GM12878 (cell line): Measurements from ENCODE around the gene UNKL.

Experiments
- BRCA1 ChIP-seq: IDR thresholded peaks from 2 replicates; pipeline ENCODE4 v1.6.1; 2011; ENCODE audit warnings: low read depth, low read length, improper control_type of control experiment
- CEBPB ChIP-seq, 2 experiments: fragments of 150-350 bp in 1 of 2; IDR thresholded peaks; 2 replicates each; pipeline ENCODE4 v1.6.1; 2012 to 2014; ENCODE audit warnings: low read depth in 2 of 2, low read length in 2 of 2, borderline replicate concordance in 1 of 2, inconsistent platforms in 1 of 2
- EP300 ChIP-seq, 2 experiments: fragments of 150-350 bp in 1 of 2; IDR thresholded peaks; 2 replicates each; pipeline ENCODE4 v1.6.1; 2011 to 2012; ENCODE audit warnings: low read depth in 2 of 2, low read length in 2 of 2, borderline replicate concordance in 1 of 2, improper control_type of control experiment in 1 of 2, inconsistent platforms in 1 of 2; ENCODE audit not compliant: control insufficient read depth in 1 of 2
- MTA3 ChIP-seq: IDR thresholded peaks from 2 replicates; pipeline ENCODE4 v1.6.1; 2012; ENCODE audit warnings: low read length, inconsistent platforms, borderline replicate concordance
- NBN ChIP-seq: fragments of 450-650 bp; IDR thresholded peaks from 2 replicates; pipeline ENCODE4 v1.6.1; 2016
- POLR2AphosphoS5 ChIP-seq: IDR thresholded peaks from 2 replicates; pipeline ENCODE4 v1.6.1; 2011; ENCODE audit warnings: mild to moderate bottlenecking, low read length, inconsistent platforms
- RAD21 ChIP-seq: IDR thresholded peaks from 2 replicates; pipeline ENCODE4 v1.6.1; 2011; ENCODE audit warnings: mild to moderate bottlenecking, low read depth, low read length, moderate library complexity; ENCODE audit not compliant: insufficient read depth
- SP1 ChIP-seq: IDR thresholded peaks from one replicate; pipeline ENCODE4 v1.6.1; 2011; ENCODE audit warnings: low read depth, low read length
- SPI1 ChIP-seq: IDR thresholded peaks from 2 replicates; pipeline ENCODE4 v1.6.1; 2011; ENCODE audit warnings: low read depth, mild to moderate bottlenecking, low read length, moderate library complexity, borderline replicate concordance; ENCODE audit not compliant: insufficient read depth
- SUZ12 ChIP-seq: fragments of 200-600 bp; sonication (generic); IDR thresholded peaks from one replicate; pipeline ENCODE4 v1.6.1; 2018; ENCODE audit warnings: antibody characterized with exemption, mild to moderate bottlenecking; ENCODE audit not compliant: unreplicated experiment
- TCF12 ChIP-seq: IDR thresholded peaks from 2 replicates; pipeline ENCODE4 v1.6.1; 2011; ENCODE audit warnings: low read depth, mild to moderate bottlenecking, low read length
- TF ChIP-seq, protein P1 (sequence below), 3 experiments: IDR thresholded peaks in 2 of 3; conservative IDR thresholded peaks in 1 of 3; 2 replicates each; pipeline ENCODE4 v1.5.1; 2011; ENCODE audit warnings: low read depth in 3 of 3, low read length in 3 of 3, mild to moderate bottlenecking in 3 of 3, control low read depth in 2 of 3, moderate library complexity in 2 of 3, inconsistent platforms in 1 of 3, mixed read lengths in 1 of 3; ENCODE audit not compliant: control insufficient read depth in 2 of 3, insufficient read depth in 1 of 3; ENCODE audit errors: extremely low read depth in 1 of 3

DNA sequence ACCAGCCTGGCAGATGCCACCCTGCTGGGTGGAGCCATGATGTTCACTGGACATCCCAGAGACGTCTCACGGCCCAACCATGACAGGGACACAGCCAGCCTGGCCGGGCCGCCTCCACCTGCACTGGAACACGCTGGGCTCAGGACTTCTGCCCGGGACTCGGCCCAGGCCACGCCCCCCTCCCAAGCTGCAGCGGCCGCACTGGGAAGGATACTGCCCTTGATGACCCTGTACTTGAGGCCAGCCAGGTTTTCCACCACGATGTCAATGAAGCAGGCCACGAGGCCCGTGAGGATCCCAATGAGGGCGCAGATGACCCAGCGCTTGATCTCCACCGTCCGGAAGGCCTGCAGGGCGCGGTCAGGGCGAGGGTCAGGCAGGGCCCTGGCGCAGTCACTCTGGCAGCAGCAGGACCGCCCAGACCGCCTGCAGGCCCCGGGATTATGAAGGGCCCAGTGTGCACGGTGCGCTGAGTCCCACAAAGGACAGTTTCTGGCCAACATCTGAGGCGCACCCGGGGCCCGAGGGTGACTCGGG, 46.2 kb upstream of the UNKL start:
- TF ChIP-seq, protein P1, sequence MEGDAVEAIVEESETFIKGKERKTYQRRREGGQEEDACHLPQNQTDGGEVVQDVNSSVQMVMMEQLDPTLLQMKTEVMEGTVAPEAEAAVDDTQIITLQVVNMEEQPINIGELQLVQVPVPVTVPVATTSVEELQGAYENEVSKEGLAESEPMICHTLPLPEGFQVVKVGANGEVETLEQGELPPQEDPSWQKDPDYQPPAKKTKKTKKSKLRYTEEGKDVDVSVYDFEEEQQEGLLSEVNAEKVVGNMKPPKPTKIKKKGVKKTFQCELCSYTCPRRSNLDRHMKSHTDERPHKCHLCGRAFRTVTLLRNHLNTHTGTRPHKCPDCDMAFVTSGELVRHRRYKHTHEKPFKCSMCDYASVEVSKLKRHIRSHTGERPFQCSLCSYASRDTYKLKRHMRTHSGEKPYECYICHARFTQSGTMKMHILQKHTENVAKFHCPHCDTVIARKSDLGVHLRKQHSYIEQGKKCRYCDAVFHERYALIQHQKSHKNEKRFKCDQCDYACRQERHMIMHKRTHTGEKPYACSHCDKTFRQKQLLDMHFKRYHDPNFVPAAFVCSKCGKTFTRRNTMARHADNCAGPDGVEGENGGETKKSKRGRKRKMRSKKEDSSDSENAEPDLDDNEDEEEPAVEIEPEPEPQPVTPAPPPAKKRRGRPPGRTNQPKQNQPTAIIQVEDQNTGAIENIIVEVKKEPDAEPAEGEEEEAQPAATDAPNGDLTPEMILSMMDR (IDR thresholded peaks at IDR 0.05 in 2 of 3, conservative IDR thresholded peaks at IDR 0.05 in 1 of 3; ENCODE audit: control insufficient read depth in 2 of 3, extremely low read depth in 1 of 3, insufficient read depth in 1 of 3, low read depth in 3 of 3, low read length in 3 of 3): no peak
- TF ChIP-seq RAD21 (no peak), TCF12 (no peak), SPI1 (no peak), SP1 (no peak), EP300 (IDR thresholded peaks at IDR 0.05; ENCODE audit: borderline replicate concordance in 1 of 2, control insufficient read depth in 1 of 2, low read depth in 2 of 2, low read length in 2 of 2) (no peak), CEBPB (IDR thresholded peaks at IDR 0.05; ENCODE audit: borderline replicate concordance in 1 of 2, low read depth in 2 of 2, low read length in 2 of 2) (no peak), SUZ12 (no peak), BRCA1 (no peak), POLR2AphosphoS5 (no peak), MTA3 (no peak), NBN (no peak)
